Lower lobe of right lung (tissue), 2 donors: ENCODE data around the gene ALDH1A1. TPM values are rescaled to one million over a fixed set of nuclear protein-coding genes. Genes with fewer than 3 reads are reported as not detected.

Experiments
- ATAC-seq, 2 donors: fragments of 200-7000 bp; cut with Tn5 transposase; one replicate each; pipeline ENCODE4 v1.9.1; 2020 to 2022; ENCODE audit warnings: mild to moderate bottlenecking in 2 of 2, moderate library complexity in 2 of 2
- DNase-seq: peaks from one replicate; pipeline ENCODE4 v3.0.0-alpha.2; 2020
- H3K27ac ChIP-seq: fragments of 200-600 bp; one replicate; pipeline ENCODE4 v1.8.0; 2022
- H3K27me3 ChIP-seq: fragments of 200-600 bp; one replicate; pipeline ENCODE4 v1.8.0; 2022; ENCODE audit warnings: low read depth
- H3K36me3 ChIP-seq: fragments of 200-600 bp; one replicate; pipeline ENCODE4 v1.8.0; 2022; ENCODE audit warnings: mild to moderate bottlenecking
- H3K4me1 ChIP-seq: fragments of 200-600 bp; one replicate; pipeline ENCODE4 v1.8.0; 2022
- H3K4me3 ChIP-seq: fragments of 200-600 bp; one replicate; pipeline ENCODE4 v1.8.0; 2022; ENCODE audit warnings: mild to moderate bottlenecking
- H3K9me3 ChIP-seq: fragments of 200-600 bp; one replicate; pipeline ENCODE4 v1.8.0; 2022
- CTCF ChIP-seq: fragments of 200-600 bp; IDR thresholded peaks from one replicate; pipeline ENCODE4 v1.8.0; 2022; ENCODE audit warnings: antibody characterized with exemption, mild to moderate bottlenecking
- intact Hi-C: fragments of 100-400 bp; cut with DNase I; formaldehyde crosslinking; loops from one replicate; pipeline ENCODE4 v1.11.0; 2022
- total RNA-seq: library from RNA; stranded (reverse); fragmentation: NEBNext Ultra II Directional; extraction: Animal tissue kit (Norgen Biotek cat#: 25700); gene quantifications from one replicate; pipeline ENCODE4 v1.2.1, GENCODE V29; 2021
- donor health status: DM: no; HTN: yes; CAD: no; lungs with severe emphysema.

The ALDH1A1 gene
- total RNA-seq, 1 donor from 2014 or later, result 238 TPM

DNA sequence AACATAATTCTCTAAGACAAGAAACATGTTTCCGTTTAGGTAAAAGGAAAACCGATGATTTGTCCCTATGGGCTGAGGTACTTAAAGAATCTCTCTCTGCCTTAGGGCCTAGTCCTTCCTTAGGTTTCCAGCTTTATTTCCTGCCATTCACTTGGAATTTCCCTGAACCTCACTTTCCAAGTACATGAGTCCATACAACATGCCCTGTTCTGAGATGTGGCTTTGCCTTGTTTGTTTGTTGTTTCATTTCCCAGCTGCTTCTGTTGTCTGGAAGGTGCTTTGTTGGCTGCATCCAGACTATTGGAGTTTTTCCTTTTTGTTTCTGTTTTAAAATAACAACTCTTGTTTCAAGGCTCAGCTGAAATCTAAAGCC, 95.2 kb downstream of the ALDH1A1 start:
- intact Hi-C loops, result loop anchor here (5.0 kb wide), 1 partner anchor 165 kb away; no protein-coding TSS in a partner anchor
- H3K36me3 ChIP-seq, result no peaks in the 10 kb centered on the region
- peaks cover 10% of the 10 kb centered on the region for H3K4me1 ChIP-seq
- H3K27me3 ChIP-seq, result no peaks in the 10 kb centered on the region
- no peak overlapping the region for H3K4me3 ChIP-seq
- no peak for TF ChIP-seq CTCF
- no peak overlapping the region for H3K27ac ChIP-seq
- no peak for DNase-seq
- ATAC-seq, result no peak
- no peaks in the 10 kb centered on the region for H3K9me3 ChIP-seq

DNA sequence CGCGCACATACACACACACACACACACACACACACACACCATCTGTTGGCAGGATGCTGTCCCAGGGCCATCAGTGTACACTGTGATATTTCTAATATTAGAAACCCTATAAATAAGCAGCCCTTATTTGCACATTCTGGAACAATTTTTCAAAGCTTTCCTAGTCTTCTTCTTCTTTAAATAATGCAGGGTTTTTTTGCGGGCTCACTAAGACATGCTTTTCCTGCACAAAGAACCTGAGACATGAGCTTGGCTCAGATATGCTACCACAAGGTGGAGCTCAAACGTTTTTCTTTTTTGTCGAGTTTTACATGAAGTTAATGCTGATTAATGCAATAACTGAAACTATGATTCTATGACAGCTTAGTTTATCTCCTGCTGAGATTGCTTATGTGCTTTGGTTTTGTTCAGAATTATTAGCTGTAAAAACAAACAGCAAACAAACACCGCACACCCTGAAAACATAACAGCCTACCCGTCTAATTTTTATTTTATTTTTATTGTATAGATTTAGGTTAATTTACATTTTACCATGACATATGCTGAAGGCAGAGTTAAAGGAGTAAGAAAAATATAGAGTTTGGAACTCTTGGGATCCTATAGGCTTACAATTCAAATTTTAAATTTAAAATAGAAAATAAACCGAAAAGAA, 95.8 kb downstream of the ALDH1A1 start:
- peak; percentile 68 for TF ChIP-seq CTCF
- H3K36me3 ChIP-seq, result no peaks in the 10 kb centered on the region
- H3K4me1 ChIP-seq, result peaks cover 10% of the 10 kb centered on the region
- intact Hi-C loops, result loop anchor here (5.0 kb wide), 1 partner anchor 165 kb away; no protein-coding TSS in a partner anchor
- H3K27ac ChIP-seq, result no peak overlapping the region
- H3K9me3 ChIP-seq, result no peaks in the 10 kb centered on the region
- ATAC-seq (peak in 1 of 2 donors; percentile 79), DNase-seq (no peak)
- no peaks in the 10 kb centered on the region for H3K27me3 ChIP-seq
- no peak overlapping the region for H3K4me3 ChIP-seq

DNA sequence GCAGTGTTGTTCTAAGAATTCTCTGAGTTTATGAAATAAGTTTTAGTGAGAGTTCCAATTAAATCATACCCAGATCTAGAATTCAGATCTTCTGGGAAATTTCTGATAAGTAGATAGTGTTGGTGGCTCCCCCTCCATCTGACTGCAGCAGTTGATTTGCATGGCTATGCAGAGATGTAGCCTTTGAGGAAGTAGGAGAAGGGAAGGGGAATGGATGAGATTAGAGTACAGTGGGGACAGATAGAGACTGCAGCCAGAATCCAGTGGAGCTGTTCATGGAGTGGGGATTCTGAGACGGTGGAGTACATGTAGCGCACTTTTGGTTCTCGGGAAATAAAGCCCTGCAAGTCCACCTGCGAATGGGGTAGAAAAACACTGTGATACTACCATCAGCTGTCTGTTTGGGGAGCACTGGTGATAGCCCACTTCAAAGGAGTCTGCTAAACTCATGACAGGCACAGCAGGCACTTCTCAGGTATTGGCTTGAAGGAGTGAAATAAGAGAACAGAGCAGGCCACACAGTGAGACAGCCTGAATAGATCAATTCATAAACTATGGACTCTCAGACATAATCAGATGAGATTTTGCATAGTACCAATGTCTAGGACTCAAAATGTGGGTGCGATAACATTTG, 96.8 kb downstream of the ALDH1A1 start:
- no peak for TF ChIP-seq CTCF
- no peak overlapping the region for H3K4me3 ChIP-seq
- intact Hi-C loops, result loop anchor here (5.0 kb wide), 1 partner anchor 166 kb away; no protein-coding TSS in a partner anchor
- H3K4me1 ChIP-seq, result peaks cover 10% of the 10 kb centered on the region
- H3K27me3 ChIP-seq, result no peaks in the 10 kb centered on the region
- H3K9me3 ChIP-seq, result no peaks in the 10 kb centered on the region
- no peaks in the 10 kb centered on the region for H3K36me3 ChIP-seq
- H3K27ac ChIP-seq, result no peak overlapping the region
- ATAC-seq (peak in 1 of 2 donors; percentile 31), DNase-seq (no peak)

DNA sequence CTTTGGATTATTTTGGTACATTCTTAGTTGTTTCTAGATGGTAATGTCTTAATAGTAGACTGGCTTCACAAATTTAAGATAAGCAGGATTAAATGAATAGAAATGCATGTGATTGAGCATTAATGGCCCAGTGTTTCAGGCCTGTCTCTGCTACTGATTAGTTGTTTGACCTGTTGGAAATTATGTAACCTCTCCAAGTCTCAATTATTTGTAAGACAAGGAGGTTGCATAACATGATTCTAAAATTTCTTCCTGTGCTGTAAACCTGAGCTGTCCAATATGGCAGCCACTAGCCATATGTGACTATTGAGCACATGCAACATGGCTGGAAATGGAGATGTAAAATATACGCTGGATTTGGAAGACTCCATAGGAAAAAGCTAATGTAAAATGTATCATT, 97.5 kb downstream of the ALDH1A1 start:
- ATAC-seq, result peak in 1 of 2 donors; percentile 40
- intact Hi-C loops, result loop anchor here (5.0 kb wide), 1 partner anchor 167 kb away; no protein-coding TSS in a partner anchor

More for the DNA sequence above, 97.5 kb downstream of the ALDH1A1 start:
- Histone ChIP-seq H3K27ac (no peak overlapping the region), H3K4me3 (no peak overlapping the region), H3K4me1 (peaks cover 10% of the 10 kb centered on the region), H3K36me3 (no peaks in the 10 kb centered on the region), H3K9me3 (no peaks in the 10 kb centered on the region), H3K27me3 (no peaks in the 10 kb centered on the region)
- no peak for DNase-seq
- no peak for TF ChIP-seq CTCF

Other genes starting within 250 kb of the ALDH1A1 start
- 340 TPM for gene ANXA1, start 198.8 kb upstream of the ALDH1A1 start, total RNA-seq